Tongue (tissue), 2 donors: ENCODE data around the gene IQGAP2. TPM values are rescaled to one million over a fixed set of nuclear protein-coding genes. Genes with fewer than 3 reads are reported as not detected.
A peak's percentile ranks its signal among the peaks of the same experiment; 100 is the strongest.
"Not testable (repeated sequence)": the region's sequence is repeated elsewhere in the genome, so short reads cannot be mapped to it uniquely, and the experiment has no call there.

Experiments
- DNase-seq: peaks from one replicate; pipeline ENCODE4 v3.0.0-alpha.2; 2015
- total RNA-seq: library from RNA; depleted of rRNA; stranded (reverse); fragments of >200 nt; gene quantifications from one replicate; pipeline ENCODE4 v1.2.3, GENCODE V29; 2014

IQGAP2 gene
- total RNA-seq, 1 donor from 2014 or later = 32.8 TPM

- no peak for DNase-seq
Measured at GRCh38 chr5:76537073-76537543, 134.0 kb downstream of the IQGAP2 start.

GRCh38 chr5:76542241-76542640 lies 139.2 kb downstream of the IQGAP2 start:
- no peak for DNase-seq

- DNase-seq = no peak
Measured at GRCh38 chr5:76542887-76543690, 140.0 kb downstream of the IQGAP2 start.

GRCh38 chr5:76544268-76544926 lies 141.3 kb downstream of the IQGAP2 start:
- DNase-seq = peak; percentile 62

- no peak for DNase-seq
Measured at GRCh38 chr5:76545184-76545583, 142.1 kb downstream of the IQGAP2 start.

- DNase-seq = no peak
Measured at GRCh38 chr5:76546497-76547102, 143.5 kb downstream of the IQGAP2 start.

- peak; percentile 44 for DNase-seq
Measured at GRCh38 chr5:76547242-76547890, 144.3 kb downstream of the IQGAP2 start.

- DNase-seq = no peak
Measured at GRCh38 chr5:76547891-76548524, 144.9 kb downstream of the IQGAP2 start.

GRCh38 chr5:76548525-76549229 lies 145.6 kb downstream of the IQGAP2 start:
- DNase-seq = no peak

GRCh38 chr5:76550881-76551280 lies 147.8 kb downstream of the IQGAP2 start:
- not testable (repeated sequence) for DNase-seq

- no peak for DNase-seq
Measured at GRCh38 chr5:76552546-76552945, 149.5 kb downstream of the IQGAP2 start.

- DNase-seq = no peak
Measured at GRCh38 chr5:76553251-76553650, 150.2 kb downstream of the IQGAP2 start.

- DNase-seq = no peak
Measured at GRCh38 chr5:76555114-76555513, 152.0 kb downstream of the IQGAP2 start.

GRCh38 chr5:76555717-76556116 lies 152.6 kb downstream of the IQGAP2 start:
- DNase-seq = no peak

- no peak for DNase-seq
Measured at GRCh38 chr5:76556511-76557221, 153.6 kb downstream of the IQGAP2 start.

- no peak for DNase-seq
Measured at GRCh38 chr5:76560952-76561891, 158.1 kb downstream of the IQGAP2 start.

- no peak for DNase-seq
Measured at GRCh38 chr5:76561959-76562358, 158.9 kb downstream of the IQGAP2 start.

- DNase-seq = no peak
Measured at GRCh38 chr5:76565009-76565408, 161.9 kb downstream of the IQGAP2 start.

GRCh38 chr5:76570153-76570552 lies 167.1 kb downstream of the IQGAP2 start:
- DNase-seq = peak; percentile 52

GRCh38 chr5:76571559-76571958 lies 168.5 kb downstream of the IQGAP2 start:
- DNase-seq = no peak
